Measurements from ENCODE around the gene HSPBP1. TPM values are rescaled to one million over a fixed set of nuclear protein-coding genes. Genes with fewer than 3 reads are reported as not detected.

The HSPBP1 gene
- polyA plus RNA-seq, 1 donor = 30.6 TPM

Other genes starting within 250 kb of the HSPBP1 start
- gene GP6, start 241.8 kb downstream of the HSPBP1 start, polyA plus RNA-seq (ENCODE audit: insufficient read length) = 0.15 TPM
- 14.5 TPM for gene RDH13, start 217.0 kb downstream of the HSPBP1 start, polyA plus RNA-seq (ENCODE audit: insufficient read length)
- gene EPS8L1, start 204.2 kb downstream of the HSPBP1 start, polyA plus RNA-seq (ENCODE audit: insufficient read length) = 2.6 TPM
- gene PPP1R12C, start 162.5 kb downstream of the HSPBP1 start, polyA plus RNA-seq (ENCODE audit: insufficient read length) = 74.0 TPM
- gene TNNT1, start 130.9 kb downstream of the HSPBP1 start, polyA plus RNA-seq (ENCODE audit: insufficient read length) = 516 TPM
- gene TNNI3, start 122.4 kb downstream of the HSPBP1 start, polyA plus RNA-seq (ENCODE audit: insufficient read length) = 1.9 TPM
- gene DNAAF3, start 113.5 kb downstream of the HSPBP1 start, polyA plus RNA-seq (ENCODE audit: insufficient read length) = 1.2 TPM
- 0.13 TPM for gene SYT5, start 99.8 kb downstream of the HSPBP1 start, polyA plus RNA-seq (ENCODE audit: insufficient read length)
- 0.27 TPM for gene PTPRH, start 70.6 kb downstream of the HSPBP1 start, polyA plus RNA-seq (ENCODE audit: insufficient read length)
- 2.6 TPM for gene TMEM86B, start 51.3 kb downstream of the HSPBP1 start, polyA plus RNA-seq (ENCODE audit: insufficient read length)
- gene PPP6R1, start 21.1 kb downstream of the HSPBP1 start, polyA plus RNA-seq (ENCODE audit: insufficient read length) = 31.5 TPM
- 5.8 TPM for gene BRSK1, start 3.9 kb upstream of the HSPBP1 start, polyA plus RNA-seq (ENCODE audit: insufficient read length)
- 1.3 TPM for gene TMEM150B, start 45.2 kb upstream of the HSPBP1 start, polyA plus RNA-seq (ENCODE audit: insufficient read length)
- gene KMT5C, start 59.8 kb upstream of the HSPBP1 start, polyA plus RNA-seq (ENCODE audit: insufficient read length) = 26.8 TPM
- gene COX6B2, start 74.6 kb upstream of the HSPBP1 start, polyA plus RNA-seq (ENCODE audit: insufficient read length) = 0.65 TPM
- gene GARIN5B, start 83.2 kb upstream of the HSPBP1 start, polyA plus RNA-seq (ENCODE audit: insufficient read length) = not detected
- 0.25 TPM for gene IL11, start 90.4 kb upstream of the HSPBP1 start, polyA plus RNA-seq (ENCODE audit: insufficient read length)
- gene TMEM190, start 96.7 kb upstream of the HSPBP1 start, polyA plus RNA-seq (ENCODE audit: insufficient read length) = not detected
- 0.32 TPM for gene TMEM238, start 104.2 kb upstream of the HSPBP1 start, polyA plus RNA-seq (ENCODE audit: insufficient read length)
- 1,898 TPM for gene RPL28, start 105.8 kb upstream of the HSPBP1 start, polyA plus RNA-seq (ENCODE audit: insufficient read length)
- gene UBE2S, start 127.7 kb upstream of the HSPBP1 start, polyA plus RNA-seq (ENCODE audit: insufficient read length) = 47.2 TPM
- gene SHISA7, start 163.2 kb upstream of the HSPBP1 start, polyA plus RNA-seq (ENCODE audit: insufficient read length) = 0.18 TPM
- 36.1 TPM for gene ISOC2, start 181.5 kb upstream of the HSPBP1 start, polyA plus RNA-seq (ENCODE audit: insufficient read length)
- not detected for gene C19orf85, start 184.6 kb upstream of the HSPBP1 start, polyA plus RNA-seq (ENCODE audit: insufficient read length)
- gene ZNF628, start 196.5 kb upstream of the HSPBP1 start, polyA plus RNA-seq (ENCODE audit: insufficient read length) = 5.0 TPM
- gene NAT14, start 205.1 kb upstream of the HSPBP1 start, polyA plus RNA-seq (ENCODE audit: insufficient read length) = 29.9 TPM
- gene SSC5D, start 208.3 kb upstream of the HSPBP1 start, polyA plus RNA-seq (ENCODE audit: insufficient read length) = 13.3 TPM